Measurements from ENCODE around the gene VPS37D.

- TF ChIP-seq CTCF (IDR thresholded peaks at IDR 0.05), result no peak
- no peak for TF ChIP-seq SIN3A (IDR thresholded peaks at IDR 0.05; ENCODE audit: borderline replicate concordance, insufficient read depth, low read depth, low read length)
- TF ChIP-seq POLR2AphosphoS5 (IDR thresholded peaks at IDR 0.05; ENCODE audit: low read depth, low read length), result no peak; the same call in 1 of the 2 replicates
- no peak for TF ChIP-seq TCF7L2 (IDR thresholded peaks at IDR 0.05; ENCODE audit: low read depth, low read length)
- TF ChIP-seq REST (IDR thresholded peaks at IDR 0.05; ENCODE audit: insufficient read depth in 1 of 2, low read depth in 2 of 2, low read length in 1 of 2), result no peak
These were observed 39.5 kb downstream of the VPS37D start for GRCh38 chr7:73707045-73707631.
